Gastrocnemius medialis (tissue), 4 donors: ENCODE data around the gene LRP5. TPM values are rescaled to one million over a fixed set of nuclear protein-coding genes. Genes with fewer than 3 reads are reported as not detected.

Experiments used
- ATAC-seq, 2 donors: fragments of 150-250 bp; one replicate each; pipeline ENCODE4 v1.9.1; 2016
- DNase-seq, 2 donors: peaks; one replicate each; pipeline ENCODE4 v3.0.0-alpha.2; 2019
- H3K27ac ChIP-seq, 4 donors: fragments of 200-600 bp; sonication (generic); 1 replicate in 1 of 4; 2 replicates in 3 of 4; pipeline ENCODE4 v1.5.1; 2016 to 2018; ENCODE audit warnings: mild to moderate bottlenecking in 2 of 4, moderate library complexity in 1 of 4
- H3K27me3 ChIP-seq, 3 donors: fragments of 200-600 bp; sonication (generic) in 2 of 3; 1 replicate in 1 of 3; 2 replicates in 2 of 3; pipeline versions ENCODE4 v1.5.1 to v1.6.0; 2016 to 2019; ENCODE audit warnings: mild to moderate bottlenecking in 1 of 3, moderate library complexity in 1 of 3
- H3K36me3 ChIP-seq, 2 donors: fragments of 200-600 bp; sonication (generic) in 1 of 2; one replicate each; pipeline ENCODE4 v1.5.1; 2017 to 2018
- H3K4me1 ChIP-seq, 2 donors: fragments of 200-600 bp; sonication (generic) in 1 of 2; one replicate each; pipeline ENCODE4 v1.5.1; 2016 to 2017; ENCODE audit warnings: mild to moderate bottlenecking in 2 of 2
- H3K4me3 ChIP-seq, 4 donors: fragments of 200-600 bp; sonication (generic) in 3 of 4; 1 replicate in 1 of 4; 2 replicates in 3 of 4; pipeline ENCODE4 v1.5.1; 2016 to 2019; ENCODE audit warnings: mild to moderate bottlenecking in 2 of 4
- H3K9me3 ChIP-seq, 3 donors: fragments of 200-600 bp; sonication (generic) in 2 of 3; 1 replicate in 1 of 3; 2 replicates in 2 of 3; pipeline ENCODE4 v1.5.1; 2016 to 2019
- CTCF ChIP-seq, 5 experiments: fragments of 450-650 bp in 3 of 5; fragments of 200-600 bp in 2 of 5; sonication (generic) in 2 of 5; IDR thresholded peaks in 4 of 5; conservative IDR thresholded peaks in 1 of 5; 1 replicate in 4 of 5; 2 replicates in 1 of 5; pipeline ENCODE4 v1.5.1; 2016 to 2019; ENCODE audit warnings: antibody characterized with exemption in 5 of 5, mild to moderate bottlenecking in 3 of 5, moderate library complexity in 3 of 5
- POLR2A ChIP-seq, 2 donors: fragments of 450-650 bp; IDR thresholded peaks; one replicate each; pipeline ENCODE4 v1.6.1; 2017; ENCODE audit warnings: antibody characterized with exemption in 2 of 2, mild to moderate bottlenecking in 2 of 2, moderate library complexity in 2 of 2
- in situ Hi-C, 4 donors: fragments of 200-750 bp; cut with MboI; loops; one replicate each; pipeline versions ENCODE4 v1.15.0 to v1.8.0; 2017; ENCODE audit warnings: low sequenced_read_pairs in 4 of 4
- intact Hi-C: fragments of 100-400 bp; cut with DNase I; formaldehyde crosslinking; loops from one replicate; pipeline ENCODE4 v1.15.1; 2023; ENCODE audit warnings: low total_unique reads
- total RNA-seq, 4 donors: library from RNA; depleted of rRNA; stranded (reverse); fragments of >200 nt; gene quantifications; one replicate each; pipeline versions ENCODE4 v1.1.0 to v1.2.3, GENCODE V29; 2016

LRP5 gene
- total RNA-seq, 4 donors from 2014 or later = 3.7 to 12.3 (median 8.1) TPM

- intact Hi-C loops (no loop called here), in situ Hi-C loops (no loop called here)
- no peak overlapping the region for H3K27ac ChIP-seq
- no peak for ATAC-seq
- no peaks in the 10 kb centered on the region for H3K9me3 ChIP-seq
- no peaks in the 10 kb centered on the region for H3K27me3 ChIP-seq
- peaks cover 0 to 10% of the 10 kb centered on the region in 2 donors for H3K36me3 ChIP-seq
- no peaks in the 10 kb centered on the region for H3K4me1 ChIP-seq
- DNase-seq = no peak
- no peak overlapping the region for H3K4me3 ChIP-seq
- no peak for TF ChIP-seq CTCF (IDR thresholded peaks at IDR 0.05 in 4 of 5, conservative IDR thresholded peaks at IDR 0.05 in 1 of 5)
- TF ChIP-seq POLR2A (IDR thresholded peaks at IDR 0.05) = no peak
Measured at GRCh38 chr11:68390315-68390714, 77.9 kb downstream of the LRP5 start.

- no peak for DNase-seq
- no peak for TF ChIP-seq POLR2A (IDR thresholded peaks at IDR 0.05)
- TF ChIP-seq CTCF (IDR thresholded peaks at IDR 0.05 in 4 of 5, conservative IDR thresholded peaks at IDR 0.05 in 1 of 5) = no peak
- intact Hi-C loops (no loop called here), in situ Hi-C loops (no loop called here)
- H3K9me3 ChIP-seq = no peaks in the 10 kb centered on the region
- H3K4me3 ChIP-seq = no peak overlapping the region
- H3K27ac ChIP-seq = no peak overlapping the region
- no peak for ATAC-seq
- H3K27me3 ChIP-seq = no peaks in the 10 kb centered on the region
- peaks cover 0 to 10% of the 10 kb centered on the region in 2 donors for H3K36me3 ChIP-seq
- H3K4me1 ChIP-seq = peaks cover 0 to 9% of the 10 kb centered on the region in 2 donors
Measured at GRCh38 chr11:68392822-68393221, 80.4 kb downstream of the LRP5 start.

- in situ Hi-C loops = no loop called here
Measured at GRCh38 chr11:68396516-68396915, 84.1 kb downstream of the LRP5 start.

GRCh38 chr11:68397256-68397655, 84.9 kb downstream of the LRP5 start:
- in situ Hi-C loops = no loop called here
- ATAC-seq = no peak
- no peak for DNase-seq
- Histone ChIP-seq H3K27ac (peak overlapping the region in 1 of 4 donors; percentile 13), H3K4me3 (no peak overlapping the region), H3K4me1 (peaks cover 36 to 43% of the 10 kb centered on the region in 2 donors), H3K36me3 (no peaks in the 10 kb centered on the region), H3K27me3 (no peaks in the 10 kb centered on the region), H3K9me3 (no peaks in the 10 kb centered on the region)
- TF ChIP-seq CTCF (IDR thresholded peaks at IDR 0.05 in 4 of 5, conservative IDR thresholded peaks at IDR 0.05 in 1 of 5) (no peak), POLR2A (IDR thresholded peaks at IDR 0.05) (no peak)
- intact Hi-C loops = no loop called here

More at GRCh38 chr11:68396516-68396915, 84.1 kb downstream of the LRP5 start:
- Histone ChIP-seq H3K4me1 (peaks cover 32 to 39% of the 10 kb centered on the region in 2 donors), H3K27me3 (no peaks in the 10 kb centered on the region), H3K9me3 (no peaks in the 10 kb centered on the region), H3K27ac (peak overlapping the region in 1 of 4 donors; percentile 13), H3K36me3 (no peaks in the 10 kb centered on the region), H3K4me3 (no peak overlapping the region)
- intact Hi-C loops = no loop called here
- ATAC-seq (peak; percentile 22 to 39), DNase-seq (peak in 1 of 2 donors; percentile 44)
- TF ChIP-seq POLR2A (IDR thresholded peaks at IDR 0.05) (no peak), CTCF (IDR thresholded peaks at IDR 0.05 in 4 of 5, conservative IDR thresholded peaks at IDR 0.05 in 1 of 5) (no peak)
